Activated CD4-positive, alpha-beta memory T cell treated with anti-CD3 and anti-CD28 coated beads for 36 hours (primary cell): ENCODE data around the gene EXOC4. TPM values are rescaled to one million over a fixed set of nuclear protein-coding genes. Genes with fewer than 3 reads are reported as not detected.

Experiments
- CTCF ChIA-PET: fragments of 350-600 bp; sonication (Branson Sonifier 250); formaldehyde crosslinking; loops from one replicate; lab custom pipeline; 2021; ENCODE audit warnings: antibody characterized with exemption, inconsistent platforms; lab: Charles Lee
- POLR2A ChIA-PET: fragments of 350-600 bp; sonication (Branson Sonifier 250); formaldehyde crosslinking; loops from one replicate; lab custom pipeline; 2021; ENCODE audit warnings: antibody characterized with exemption; lab: Charles Lee
- DNase-seq: peaks from one replicate; pipeline ENCODE4 v3.0.0-alpha.2; 2020
- H3K27ac Mint-ChIP-seq: one replicate; pipeline ENCODE4 v1.8.0; 2021; ENCODE audit warnings: mixed read lengths
- H3K27me3 Mint-ChIP-seq: one replicate; pipeline ENCODE4 v1.8.0; 2021; ENCODE audit warnings: mixed read lengths
- H3K36me3 Mint-ChIP-seq: one replicate; pipeline ENCODE4 v1.8.0; 2021; ENCODE audit warnings: mixed read lengths
- H3K4me1 Mint-ChIP-seq: one replicate; pipeline ENCODE4 v1.8.0; 2021; ENCODE audit warnings: low read depth, mixed read lengths
- H3K4me3 Mint-ChIP-seq: one replicate; pipeline ENCODE4 v1.8.0; 2021; ENCODE audit warnings: mild to moderate bottlenecking, mixed read lengths
- H3K9me3 Mint-ChIP-seq: one replicate; pipeline ENCODE4 v1.8.0; 2021; ENCODE audit warnings: mixed read lengths
- intact Hi-C: fragments of 100-400 bp; cut with micrococcal nuclease; formaldehyde crosslinking; loops from one replicate; pipeline ENCODE4 v1.15.1; 2023
- total RNA-seq, 2 experiments: library from RNA; stranded (reverse); gene quantifications; one replicate each; pipeline ENCODE4 v1.2.3, GENCODE V29; 2021

Gene EXOC4
- total RNA-seq, 2 experiments from 2014 or later: 55.8 to 60.8 TPM

GRCh38 chr7:133702078-133702477 lies 449.2 kb downstream of the EXOC4 start:
- peaks cover 4% of the 10 kb centered on the region for H3K36me3 Mint-ChIP-seq

DNA sequence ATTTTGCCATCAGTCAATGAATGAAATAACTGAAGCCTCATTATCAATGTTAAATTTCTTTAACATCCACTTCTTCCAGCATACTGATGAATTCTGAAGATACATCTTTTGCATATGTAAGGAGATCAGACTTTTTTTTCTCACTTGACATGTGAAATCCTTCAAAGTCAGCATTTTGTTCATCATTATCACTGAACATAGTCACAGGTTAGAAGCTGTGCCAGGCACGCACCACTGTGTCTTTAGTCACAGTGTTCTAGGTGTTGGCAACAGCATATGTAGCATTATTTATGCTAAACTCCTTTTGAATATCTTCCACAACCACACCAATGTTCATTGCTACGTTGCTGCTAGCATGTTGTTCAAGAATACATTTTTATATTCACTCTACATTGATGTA lies 450.1 kb downstream of the EXOC4 start:
- H3K36me3 Mint-ChIP-seq: peaks cover 4% of the 10 kb centered on the region
- H3K4me3 Mint-ChIP-seq: no peak overlapping the region
- no peak for DNase-seq
- H3K4me1 Mint-ChIP-seq: no peaks in the 10 kb centered on the region
- H3K9me3 Mint-ChIP-seq: no peaks in the 10 kb centered on the region
- no peak overlapping the region for H3K27ac Mint-ChIP-seq
- CTCF ChIA-PET: no interaction called here
- intact Hi-C loops: no loop called here
- no peaks in the 10 kb centered on the region for H3K27me3 Mint-ChIP-seq
- POLR2A ChIA-PET: no interaction called here

More at GRCh38 chr7:133702078-133702477, 449.2 kb downstream of the EXOC4 start:
- H3K9me3 Mint-ChIP-seq: no peaks in the 10 kb centered on the region
- ChIA-PET POLR2A (no interaction called here), CTCF (no interaction called here)
- intact Hi-C loops: no loop called here
- H3K27ac Mint-ChIP-seq: no peak overlapping the region
- no peaks in the 10 kb centered on the region for H3K4me1 Mint-ChIP-seq
- no peaks in the 10 kb centered on the region for H3K27me3 Mint-ChIP-seq
- no peak overlapping the region for H3K4me3 Mint-ChIP-seq
- DNase-seq: no peak

GRCh38 chr7:133703547-133703946 lies 450.7 kb downstream of the EXOC4 start:
- Mint-ChIP-seq H3K4me1 (no peaks in the 10 kb centered on the region), H3K36me3 (peaks cover 4% of the 10 kb centered on the region), H3K27ac (no peak overlapping the region), H3K9me3 (no peaks in the 10 kb centered on the region), H3K27me3 (no peaks in the 10 kb centered on the region), H3K4me3 (no peak overlapping the region)
- ChIA-PET CTCF (no interaction called here), POLR2A (no interaction called here)
- intact Hi-C loops: no loop called here
- DNase-seq: no peak

DNA sequence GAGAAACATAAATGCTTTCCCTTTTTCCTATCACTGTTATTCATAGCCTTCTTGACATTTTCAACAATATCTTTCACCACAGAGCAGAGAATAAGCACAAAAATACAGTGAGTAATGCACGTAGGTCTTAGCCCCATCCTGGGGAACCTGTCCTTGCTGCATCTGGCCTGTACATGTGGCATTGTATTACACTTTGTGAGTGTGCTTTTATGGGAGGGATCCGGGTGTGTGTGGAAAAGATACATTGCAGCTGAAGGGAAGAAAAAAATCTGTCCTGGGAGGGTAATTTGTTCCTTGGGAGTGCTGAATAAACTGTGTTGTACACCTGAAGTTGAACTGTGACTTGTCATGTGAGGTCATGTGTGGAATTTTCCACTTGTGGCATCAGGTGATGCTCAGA lies 451.6 kb downstream of the EXOC4 start:
- ChIA-PET CTCF (no interaction called here), POLR2A (no interaction called here)
- Mint-ChIP-seq H3K36me3 (peaks cover 4% of the 10 kb centered on the region), H3K9me3 (no peaks in the 10 kb centered on the region), H3K4me1 (no peaks in the 10 kb centered on the region), H3K27ac (no peak overlapping the region), H3K4me3 (no peak overlapping the region), H3K27me3 (no peaks in the 10 kb centered on the region)
- intact Hi-C loops: no loop called here
- no peak for DNase-seq

GRCh38 chr7:133705596-133705995 lies 452.7 kb downstream of the EXOC4 start:
- Mint-ChIP-seq H3K27ac (no peak overlapping the region), H3K9me3 (no peaks in the 10 kb centered on the region), H3K4me1 (no peaks in the 10 kb centered on the region), H3K36me3 (peaks cover 8% of the 10 kb centered on the region), H3K4me3 (no peak overlapping the region), H3K27me3 (no peaks in the 10 kb centered on the region)
- CTCF ChIA-PET: no interaction called here
- intact Hi-C loops: no loop called here
- POLR2A ChIA-PET: no interaction called here
- DNase-seq: no peak

DNA sequence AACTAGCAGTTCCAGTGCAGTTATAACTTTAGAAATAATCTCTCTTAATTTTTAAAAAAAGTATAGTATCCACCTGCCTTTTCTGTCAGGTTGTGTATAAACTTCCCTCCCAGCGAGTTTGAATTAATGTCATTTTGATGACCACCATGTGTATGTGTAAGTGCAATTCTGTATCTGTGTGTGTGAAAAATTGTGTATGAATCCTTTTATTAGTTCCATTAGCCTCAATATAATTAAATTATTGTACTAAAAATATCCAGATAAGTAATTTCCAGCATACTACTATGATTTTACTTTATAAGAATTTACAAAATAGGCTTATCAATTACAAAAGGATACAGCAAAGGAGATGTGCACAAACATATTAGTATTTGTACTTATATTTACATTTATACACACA lies 453.1 kb downstream of the EXOC4 start:
- Mint-ChIP-seq H3K36me3 (peaks cover 8% of the 10 kb centered on the region), H3K9me3 (no peaks in the 10 kb centered on the region), H3K27me3 (no peaks in the 10 kb centered on the region), H3K27ac (no peak overlapping the region), H3K4me3 (no peak overlapping the region), H3K4me1 (no peaks in the 10 kb centered on the region)
- ChIA-PET POLR2A (no interaction called here), CTCF (no interaction called here)
- no peak for DNase-seq
- intact Hi-C loops: no loop called here

DNA sequence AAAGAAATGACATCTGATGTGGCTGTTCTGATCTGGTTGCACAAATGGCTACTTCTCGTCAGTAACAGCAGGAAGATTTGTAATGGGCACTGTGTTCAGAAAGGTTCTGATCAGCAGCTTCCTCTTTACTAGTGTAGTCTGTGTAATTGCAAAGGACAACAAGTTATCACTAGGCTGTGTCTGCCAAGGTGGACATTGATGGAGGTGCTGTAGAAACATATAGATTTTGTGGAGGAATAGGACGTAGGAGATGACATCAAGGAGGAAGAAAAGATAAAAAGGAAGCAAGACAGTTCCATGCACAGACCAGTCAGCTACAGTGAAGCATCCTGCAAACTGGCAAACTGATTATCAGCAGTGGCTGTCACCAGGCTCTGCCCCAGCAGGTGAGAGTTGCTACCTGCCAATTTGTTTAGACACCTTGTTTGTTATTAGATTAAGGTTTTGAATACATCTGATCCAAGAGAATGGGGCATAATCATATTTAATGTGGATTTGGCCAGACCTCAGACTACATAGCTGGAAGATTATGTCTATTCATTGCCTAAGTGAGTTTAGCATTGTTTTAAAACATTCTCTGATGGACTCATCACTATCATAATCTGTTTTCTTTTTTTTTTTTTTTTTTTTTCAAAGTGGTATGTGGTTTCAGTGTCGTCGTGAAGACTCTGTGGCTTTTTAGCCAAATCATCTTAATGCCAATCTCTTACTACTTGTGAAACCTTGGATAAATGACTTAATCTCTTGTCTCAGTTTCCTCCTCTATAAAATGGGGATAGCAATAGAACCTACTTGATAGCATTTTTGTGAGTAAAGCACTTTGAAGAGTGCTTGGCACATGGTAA lies 456.4 kb downstream of the EXOC4 start:
- POLR2A ChIA-PET: interaction anchor here (0.6 kb wide), 1 partner anchor 1646 kb away, joined by 3 read pairs; no protein-coding TSS in a partner anchor
- Mint-ChIP-seq H3K36me3 (peaks cover 3% of the 10 kb centered on the region), H3K4me3 (no peak overlapping the region), H3K27me3 (no peaks in the 10 kb centered on the region), H3K27ac (no peak overlapping the region), H3K4me1 (no peaks in the 10 kb centered on the region), H3K9me3 (no peaks in the 10 kb centered on the region)
- DNase-seq: no peak
- intact Hi-C loops: no loop called here
- CTCF ChIA-PET: no interaction called here

- Mint-ChIP-seq H3K27me3 (no peaks in the 10 kb centered on the region), H3K4me3 (no peak overlapping the region), H3K27ac (no peak overlapping the region), H3K4me1 (no peaks in the 10 kb centered on the region), H3K36me3 (peaks cover 3% of the 10 kb centered on the region), H3K9me3 (no peaks in the 10 kb centered on the region)
- POLR2A ChIA-PET: no interaction called here
- CTCF ChIA-PET: no interaction called here
- intact Hi-C loops: no loop called here
- DNase-seq: no peak
These were observed 459.7 kb downstream of the EXOC4 start for GRCh38 chr7:133712544-133712943.

DNA sequence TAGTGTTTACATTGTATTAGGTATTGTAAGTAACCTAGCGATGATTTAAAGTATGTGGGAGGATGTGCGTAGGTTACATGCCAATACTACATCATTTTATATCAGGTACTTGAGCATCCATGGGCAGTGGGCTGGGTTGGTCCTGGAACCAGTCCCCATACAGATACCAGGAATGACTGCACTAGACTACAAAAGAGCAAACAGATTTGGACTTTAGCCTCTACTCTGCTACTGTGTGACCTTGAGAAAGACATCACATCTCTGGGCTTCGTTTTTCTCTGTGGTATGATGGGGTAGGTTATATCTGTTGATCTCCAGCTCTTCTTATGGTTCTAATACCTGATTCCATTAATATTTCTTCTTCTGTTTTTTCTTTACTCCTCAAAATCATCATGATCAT lies 461.8 kb downstream of the EXOC4 start:
- Mint-ChIP-seq H3K4me3 (no peak overlapping the region), H3K4me1 (no peaks in the 10 kb centered on the region), H3K27ac (no peak overlapping the region), H3K27me3 (no peaks in the 10 kb centered on the region), H3K36me3 (peaks cover 6% of the 10 kb centered on the region), H3K9me3 (no peaks in the 10 kb centered on the region)
- ChIA-PET POLR2A (no interaction called here), CTCF (no interaction called here)
- DNase-seq: no peak
- intact Hi-C loops: no loop called here

DNA sequence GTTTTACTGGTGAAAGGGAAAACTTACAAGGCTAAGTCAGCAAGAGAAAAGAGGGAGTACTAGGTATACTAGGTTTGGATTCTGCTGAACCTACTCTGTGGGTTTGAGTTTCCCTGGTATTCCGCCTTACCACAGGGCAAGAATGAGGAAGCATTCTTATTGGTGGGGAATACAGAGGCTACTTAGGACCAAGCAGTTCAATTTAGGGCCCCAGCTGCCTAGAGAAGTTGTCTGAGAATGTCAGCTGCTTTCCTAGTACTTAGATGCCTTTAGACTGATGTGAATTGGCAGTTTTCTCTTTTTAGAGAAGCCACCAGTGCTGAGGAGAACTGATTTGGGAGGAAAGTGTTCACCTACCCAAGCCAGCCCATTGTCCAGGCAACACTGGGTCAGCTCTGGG lies 465.3 kb downstream of the EXOC4 start:
- ChIA-PET CTCF (interaction anchor here (0.5 kb wide), 1 partner anchor 137 kb away, joined by 3 read pairs; no protein-coding TSS in a partner anchor), POLR2A (no interaction called here)
- peaks cover 2% of the 10 kb centered on the region for H3K36me3 Mint-ChIP-seq
- no peaks in the 10 kb centered on the region for H3K4me1 Mint-ChIP-seq
- H3K9me3 Mint-ChIP-seq: no peaks in the 10 kb centered on the region
- DNase-seq: no peak
- no peak overlapping the region for H3K27ac Mint-ChIP-seq
- no peak overlapping the region for H3K4me3 Mint-ChIP-seq
- intact Hi-C loops: no loop called here
- no peaks in the 10 kb centered on the region for H3K27me3 Mint-ChIP-seq

DNA sequence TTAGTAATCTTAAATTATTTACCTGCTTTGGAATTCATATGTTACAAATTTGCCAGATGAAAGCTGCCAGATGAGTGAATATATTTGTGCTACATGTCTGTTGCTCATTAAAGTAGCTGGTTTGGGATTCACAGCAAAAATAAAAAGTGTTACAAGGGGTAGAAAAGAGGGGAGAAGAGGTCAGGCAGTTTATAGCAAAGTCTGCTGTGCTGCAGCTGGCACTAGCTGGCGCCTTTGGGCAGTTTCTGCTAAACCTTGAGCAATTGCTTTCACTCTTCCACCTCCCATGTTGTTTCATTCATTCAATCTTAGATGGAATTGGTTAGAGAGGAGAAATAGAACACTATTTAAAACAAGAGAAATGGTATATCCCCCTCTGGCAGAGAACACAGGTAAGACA lies 470.2 kb downstream of the EXOC4 start:
- ChIA-PET CTCF (no interaction called here), POLR2A (no interaction called here)
- H3K4me1 Mint-ChIP-seq: no peaks in the 10 kb centered on the region
- H3K36me3 Mint-ChIP-seq: peaks cover 6% of the 10 kb centered on the region
- intact Hi-C loops: no loop called here
- H3K4me3 Mint-ChIP-seq: no peak overlapping the region
- H3K9me3 Mint-ChIP-seq: no peaks in the 10 kb centered on the region
- H3K27ac Mint-ChIP-seq: no peak overlapping the region
- DNase-seq: no peak
- H3K27me3 Mint-ChIP-seq: no peaks in the 10 kb centered on the region

- DNase-seq: no peak
- Mint-ChIP-seq H3K27me3 (no peaks in the 10 kb centered on the region), H3K9me3 (no peaks in the 10 kb centered on the region), H3K4me3 (no peak overlapping the region), H3K36me3 (peaks cover 6% of the 10 kb centered on the region), H3K27ac (no peak overlapping the region), H3K4me1 (no peaks in the 10 kb centered on the region)
- intact Hi-C loops: no loop called here
- CTCF ChIA-PET: no interaction called here
- POLR2A ChIA-PET: no interaction called here
These were observed 471.3 kb downstream of the EXOC4 start for GRCh38 chr7:133724148-133724547.

GRCh38 chr7:133724694-133725093 lies 471.8 kb downstream of the EXOC4 start:
- POLR2A ChIA-PET: no interaction called here
- H3K4me3 Mint-ChIP-seq: no peak overlapping the region

More at GRCh38 chr7:133724694-133725093, 471.8 kb downstream of the EXOC4 start:
- CTCF ChIA-PET: no interaction called here
- intact Hi-C loops: no loop called here
- Mint-ChIP-seq H3K27me3 (no peaks in the 10 kb centered on the region), H3K4me1 (no peaks in the 10 kb centered on the region), H3K36me3 (peaks cover 6% of the 10 kb centered on the region), H3K9me3 (no peaks in the 10 kb centered on the region), H3K27ac (no peak overlapping the region)
- DNase-seq: no peak
